HepG2 (cell line): ENCODE measurements around the gene SLC25A47.

Source experiments
- EP300 ChIP-seq, 3 experiments: sonication (generic) in 1 of 3; formaldehyde crosslinking in 1 of 3; IDR thresholded peaks; 2 replicates each; pipeline versions ENCODE4 v1.5.1 to v1.6.1; 2011 to 2020; ENCODE audit warnings: low read depth in 2 of 3, low read length in 2 of 3, borderline replicate concordance in 1 of 3, improper control_type of control experiment in 1 of 3, mild to moderate bottlenecking in 1 of 3, missing genetic modification reagents in 1 of 3, moderate library complexity in 1 of 3
- MAFF ChIP-seq: IDR thresholded peaks from 2 replicates; pipeline ENCODE4 v1.6.1; 2011; ENCODE audit warnings: low read depth, low read length, improper control_type of control experiment
- ZBTB42 ChIP-seq: sonication (generic); formaldehyde crosslinking; IDR thresholded peaks from 2 replicates; pipeline ENCODE4 v1.5.0; 2020; ENCODE audit warnings: mild to moderate bottlenecking, missing genetic modification reagents
- ZNF225 ChIP-seq: sonication (generic); formaldehyde crosslinking; IDR thresholded peaks from 2 replicates; pipeline ENCODE4 v1.4.0; 2020; ENCODE audit warnings: mild to moderate bottlenecking, missing genetic modification reagents
- ZNF446 ChIP-seq: sonication (generic); formaldehyde crosslinking; IDR thresholded peaks from 2 replicates; pipeline ENCODE4 v1.5.0; 2020; ENCODE audit warnings: mild to moderate bottlenecking, missing genetic modification reagents
- ZSCAN21 ChIP-seq: sonication (generic); formaldehyde crosslinking; IDR thresholded peaks from 2 replicates; pipeline ENCODE4 v1.8.0; 2022; ENCODE audit warnings: mild to moderate bottlenecking, missing genetic modification reagents, moderate library complexity, borderline replicate concordance
- TF ChIP-seq, protein P1 (sequence below): sonication (generic); formaldehyde crosslinking; IDR thresholded peaks from 2 replicates; pipeline ENCODE4 v1.8.1; 2023; ENCODE audit warnings: mild to moderate bottlenecking, moderate library complexity, missing genetic modification reagents

DNA sequence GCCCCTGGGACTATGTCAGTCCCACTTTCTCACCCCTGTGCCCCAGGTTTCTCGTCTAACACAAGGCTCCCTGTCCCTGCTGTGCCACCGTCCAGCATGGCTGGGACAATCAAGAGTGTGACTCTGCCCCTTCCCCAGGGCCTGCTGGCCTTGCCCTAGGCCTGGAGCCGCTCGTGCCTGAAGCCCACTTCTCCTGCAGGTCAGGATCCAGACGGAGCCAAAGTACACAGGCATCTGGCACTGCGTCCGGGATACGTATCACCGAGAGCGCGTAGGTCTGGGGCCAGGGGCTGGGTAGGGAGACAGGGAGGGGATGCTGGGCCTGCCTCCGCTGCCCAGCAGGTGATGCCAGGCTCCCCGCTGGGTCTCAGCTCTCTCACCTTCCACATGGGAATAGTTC lies 2.8 kb downstream of the SLC25A47 start:
- TF ChIP-seq ZNF446 (CRISPR knock-in tag) (no peak), EP300 (IDR thresholded peaks at IDR 0.05; ENCODE audit: low read depth in 2 of 2, low read length in 2 of 2) (no peak), EP300 (CRISPR knock-in tag; IDR thresholded peaks at IDR 0.05; ENCODE audit: borderline replicate concordance) (no peak), ZBTB42 (no peak), ZNF225 (CRISPR knock-in tag) (no peak), ZSCAN21 (no peak), MAFF (no peak)
- TF ChIP-seq, protein P1, sequence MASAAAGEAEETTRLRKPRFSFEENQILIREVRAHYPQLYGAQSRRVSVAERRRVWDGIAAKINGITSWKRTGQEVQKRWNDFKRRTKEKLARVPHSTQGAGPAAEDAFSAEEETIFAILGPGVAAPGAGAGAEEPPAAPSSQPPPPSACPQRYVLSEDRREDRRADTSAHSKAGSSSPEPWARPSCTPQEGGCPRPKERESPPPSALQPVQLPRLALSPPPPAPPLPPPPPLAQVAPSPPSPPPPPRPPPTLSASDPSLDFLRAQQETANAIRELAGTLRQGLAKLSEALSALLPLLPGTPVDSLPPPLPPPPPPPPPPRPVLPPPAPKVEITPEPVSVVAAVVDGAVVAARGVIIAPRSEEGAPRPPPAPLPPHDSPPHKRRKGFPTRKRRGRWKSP (CRISPR knock-in tag): no peak
